ENCODE measurements around the gene PLEKHH1.
"Not testable (repeated sequence)": the region's sequence is repeated elsewhere in the genome, so short reads cannot be mapped to it uniquely, and the experiment has no call there.

PLEKHH1 gene

DNA sequence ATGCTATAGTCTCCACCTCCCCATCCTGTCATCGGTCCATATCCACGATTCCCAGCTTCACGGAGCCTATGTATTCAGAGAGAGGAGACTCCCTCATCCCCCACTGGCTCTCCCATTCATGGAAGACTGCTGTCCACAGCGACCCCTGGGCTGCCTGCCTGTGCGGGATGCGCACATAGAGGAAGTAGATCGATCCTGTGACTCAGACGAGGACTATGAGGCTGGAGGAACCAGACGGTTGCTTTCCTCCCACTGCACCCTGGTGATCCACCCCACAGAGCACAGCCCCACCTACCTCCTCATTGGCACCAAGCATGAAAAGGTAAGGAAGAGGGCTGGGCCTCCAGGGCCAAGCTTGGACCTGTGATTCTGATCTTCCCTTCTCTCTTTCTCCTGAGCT is 42.6 kb downstream of the PLEKHH1 start:
- Mint-ChIP-seq H3K27ac (no peak overlapping the region), H3K27me3 (peaks cover 7% of the 10 kb centered on the region), H3K4me1 (peaks cover 7% of the 10 kb centered on the region), H3K9me3 (no peaks in the 10 kb centered on the region), H3K4me3 (no peak overlapping the region), H3K36me3 (no peaks in the 10 kb centered on the region)
- no peak for ATAC-seq

- ATAC-seq, result no peak
Measured at GRCh38 chr14:67576216-67576955, 43.3 kb downstream of the PLEKHH1 start.

DNA sequence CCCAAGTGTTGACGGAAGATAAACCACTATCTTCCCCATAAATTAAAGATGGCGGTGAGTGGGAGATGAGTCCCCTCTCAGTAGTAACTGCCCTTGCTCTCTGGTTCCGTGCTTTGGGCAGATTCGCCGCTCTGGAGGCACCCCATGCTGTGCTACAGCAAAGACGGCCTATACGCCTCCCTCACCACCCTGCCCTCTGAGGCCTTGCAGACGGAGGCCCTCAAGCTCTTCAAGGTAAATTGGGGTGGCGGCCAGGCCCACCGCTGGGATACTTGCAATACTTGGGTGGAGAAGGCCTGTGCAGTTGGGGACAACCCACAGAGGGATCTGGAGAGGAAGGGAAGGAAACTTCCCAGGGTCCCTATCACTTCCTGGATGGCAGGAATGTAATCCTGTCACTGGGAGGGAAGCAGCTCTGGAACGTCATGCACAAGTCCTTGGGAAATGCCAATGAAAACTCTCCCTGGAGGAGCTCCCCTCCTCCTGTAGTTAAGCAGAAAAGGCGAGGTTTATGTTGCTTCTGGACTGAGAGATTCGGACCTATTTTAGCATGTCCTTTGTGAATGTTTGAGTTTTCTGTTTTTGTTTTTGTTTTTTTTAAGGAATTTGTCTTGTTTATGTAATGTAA is 44.2 kb downstream of the PLEKHH1 start:
- Mint-ChIP-seq H3K27ac (no peak overlapping the region), H3K36me3 (no peaks in the 10 kb centered on the region), H3K27me3 (peaks cover 7% of the 10 kb centered on the region), H3K9me3 (no peaks in the 10 kb centered on the region), H3K4me1 (no peaks in the 10 kb centered on the region), H3K4me3 (no peak overlapping the region)
- ATAC-seq, result no peak

More at GRCh38 chr14:67576216-67576955, 43.3 kb downstream of the PLEKHH1 start:
- Mint-ChIP-seq H3K27ac (no peak overlapping the region), H3K4me3 (no peak overlapping the region), H3K9me3 (no peaks in the 10 kb centered on the region), H3K4me1 (peaks cover 2% of the 10 kb centered on the region), H3K36me3 (no peaks in the 10 kb centered on the region), H3K27me3 (peaks cover 7% of the 10 kb centered on the region)

GRCh38 chr14:67577909-67578749 is 45.0 kb downstream of the PLEKHH1 start:
- no peak for ATAC-seq
- Mint-ChIP-seq H3K9me3 (no peaks in the 10 kb centered on the region), H3K4me3 (no peak overlapping the region), H3K27me3 (no peaks in the 10 kb centered on the region), H3K36me3 (no peaks in the 10 kb centered on the region), H3K4me1 (no peaks in the 10 kb centered on the region), H3K27ac (no peak overlapping the region)

DNA sequence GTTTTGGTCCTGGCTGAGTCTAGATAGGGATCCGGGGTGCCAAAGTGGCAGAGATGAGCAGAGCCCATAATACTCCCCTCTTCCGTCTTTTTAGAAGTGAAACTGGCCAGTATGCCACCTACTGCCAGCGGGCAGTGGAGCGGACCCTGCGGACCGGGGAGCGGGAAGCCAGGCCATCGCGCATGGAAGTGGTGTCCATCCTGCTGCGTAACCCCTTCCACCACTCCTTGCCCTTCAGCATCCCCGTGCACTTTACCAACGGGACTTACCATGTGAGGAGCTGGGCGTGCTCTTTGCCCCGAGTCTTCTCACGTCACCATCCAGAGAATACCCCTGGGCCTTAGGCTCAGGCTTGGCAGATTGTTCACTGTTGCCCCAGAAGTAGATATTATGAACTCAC is 46.0 kb downstream of the PLEKHH1 start:
- Mint-ChIP-seq H3K4me3 (no peak overlapping the region), H3K27me3 (no peaks in the 10 kb centered on the region), H3K36me3 (no peaks in the 10 kb centered on the region), H3K27ac (no peak overlapping the region), H3K4me1 (no peaks in the 10 kb centered on the region), H3K9me3 (no peaks in the 10 kb centered on the region)
- ATAC-seq, result no peak

GRCh38 chr14:67579636-67580035 is 46.5 kb downstream of the PLEKHH1 start:
- Mint-ChIP-seq H3K4me3 (no peak overlapping the region), H3K27ac (no peak overlapping the region), H3K27me3 (no peaks in the 10 kb centered on the region), H3K9me3 (no peaks in the 10 kb centered on the region), H3K36me3 (no peaks in the 10 kb centered on the region), H3K4me1 (no peaks in the 10 kb centered on the region)
- no peak for ATAC-seq

GRCh38 chr14:67580336-67581171 is 47.5 kb downstream of the PLEKHH1 start:
- no peaks in the 10 kb centered on the region for H3K4me1 Mint-ChIP-seq
- no peak overlapping the region for H3K27ac Mint-ChIP-seq
- no peak for ATAC-seq
- no peak overlapping the region for H3K4me3 Mint-ChIP-seq
- no peaks in the 10 kb centered on the region for H3K27me3 Mint-ChIP-seq
- H3K9me3 Mint-ChIP-seq, result no peaks in the 10 kb centered on the region
- no peaks in the 10 kb centered on the region for H3K36me3 Mint-ChIP-seq

DNA sequence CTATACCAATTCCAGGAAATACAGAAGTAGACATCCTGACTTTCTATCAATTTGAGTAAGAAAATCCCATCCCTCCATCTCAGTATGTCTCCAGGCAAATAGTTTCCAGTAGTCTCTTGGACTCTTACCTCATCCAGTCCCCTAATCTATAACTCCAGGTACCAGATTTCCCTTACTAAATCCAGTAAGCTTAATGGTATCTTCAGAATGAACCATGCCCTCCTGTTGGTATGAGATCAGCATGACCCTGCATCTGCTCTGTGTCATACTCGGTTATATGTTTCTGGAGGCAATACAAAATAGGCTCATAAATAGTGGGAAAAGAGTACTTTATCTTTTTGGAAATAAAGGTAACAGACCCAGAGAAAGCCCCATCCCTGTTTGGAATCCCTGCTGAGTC is 48.6 kb downstream of the PLEKHH1 start:
- no peak overlapping the region for H3K4me3 Mint-ChIP-seq
- H3K4me1 Mint-ChIP-seq, result peaks cover 7% of the 10 kb centered on the region
- peaks cover 5% of the 10 kb centered on the region for H3K36me3 Mint-ChIP-seq
- no peaks in the 10 kb centered on the region for H3K27me3 Mint-ChIP-seq
- H3K27ac Mint-ChIP-seq, result no peak overlapping the region
- ATAC-seq, result no peak
- no peaks in the 10 kb centered on the region for H3K9me3 Mint-ChIP-seq

- H3K27me3 Mint-ChIP-seq, result no peaks in the 10 kb centered on the region
- H3K36me3 Mint-ChIP-seq, result peaks cover 5% of the 10 kb centered on the region
- no peak overlapping the region for H3K27ac Mint-ChIP-seq
- ATAC-seq, result no peak
- no peak overlapping the region for H3K4me3 Mint-ChIP-seq
- no peaks in the 10 kb centered on the region for H3K9me3 Mint-ChIP-seq
- peaks cover 11% of the 10 kb centered on the region for H3K4me1 Mint-ChIP-seq
Measured at GRCh38 chr14:67582061-67582460, 49.0 kb downstream of the PLEKHH1 start.

DNA sequence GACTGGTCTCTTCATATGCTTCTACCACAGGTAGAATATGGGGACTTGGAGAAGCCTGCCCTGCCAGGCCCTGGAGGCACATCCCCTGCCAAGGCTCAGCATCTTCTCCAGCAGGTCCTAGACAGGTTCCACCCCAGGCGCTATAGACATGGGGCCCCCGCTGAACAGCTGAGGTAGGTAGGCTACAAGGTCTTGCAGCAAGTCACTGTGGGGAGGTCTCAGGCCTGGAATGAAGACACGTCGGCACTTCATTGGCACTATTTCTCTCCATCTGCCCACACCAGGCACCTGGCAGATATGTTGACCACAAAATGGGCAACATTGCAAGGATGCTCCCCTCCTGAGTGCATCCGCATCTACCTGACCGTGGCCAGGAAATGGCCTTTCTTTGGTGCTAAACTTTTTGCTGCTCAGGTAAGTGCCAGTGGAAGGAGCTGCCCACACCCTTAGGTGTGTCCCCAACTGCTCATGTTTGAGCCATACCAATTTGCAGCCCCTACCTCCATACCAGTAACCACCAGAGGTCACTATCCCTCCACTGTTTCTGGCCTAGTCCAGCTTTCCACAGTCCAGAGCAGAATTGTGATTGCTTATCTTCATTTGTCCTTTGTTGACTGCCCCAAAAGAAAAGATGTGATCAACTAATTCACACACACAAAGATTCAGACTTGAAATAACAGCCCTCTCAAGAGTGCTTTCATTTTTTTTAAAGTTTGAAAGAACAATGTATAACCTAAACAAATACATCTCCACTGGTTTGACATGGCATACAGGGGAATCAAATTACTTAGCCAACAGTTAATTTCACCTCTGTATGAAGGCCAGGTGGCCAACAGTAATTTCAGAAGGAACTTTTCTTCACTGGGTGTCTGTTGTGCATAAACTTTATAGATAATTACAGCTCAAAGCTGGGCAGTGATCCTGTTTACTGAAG is 50.9 kb downstream of the PLEKHH1 start:
- ATAC-seq, result peak; percentile 69
- H3K36me3 Mint-ChIP-seq, result peaks cover 15% of the 10 kb centered on the region
- H3K9me3 Mint-ChIP-seq, result no peaks in the 10 kb centered on the region
- H3K27me3 Mint-ChIP-seq, result no peaks in the 10 kb centered on the region
- H3K4me1 Mint-ChIP-seq, result peaks cover 13% of the 10 kb centered on the region
- no peak overlapping the region for H3K27ac Mint-ChIP-seq
- no peak overlapping the region for H3K4me3 Mint-ChIP-seq

DNA sequence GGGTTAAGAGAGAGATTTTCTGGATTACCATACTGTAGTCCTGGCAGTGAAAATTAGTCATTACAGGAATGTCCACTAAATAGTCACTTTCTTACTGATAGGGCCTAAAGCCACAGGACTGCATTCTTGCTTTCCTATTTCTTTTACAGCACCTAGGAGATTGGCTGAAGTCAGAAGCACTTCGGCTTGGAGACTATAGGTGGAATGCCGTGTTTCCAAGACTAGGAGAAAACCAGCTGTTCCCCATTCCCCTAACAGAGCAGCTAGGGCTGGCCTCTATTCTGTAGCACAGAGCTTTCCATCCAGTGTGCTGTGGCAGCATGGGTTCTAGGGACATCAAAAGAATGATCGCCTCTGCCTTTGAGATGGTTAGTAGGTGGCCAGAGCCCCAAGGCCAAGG is 51.9 kb downstream of the PLEKHH1 start:
- H3K4me1 Mint-ChIP-seq, result peaks cover 13% of the 10 kb centered on the region
- no peak overlapping the region for H3K4me3 Mint-ChIP-seq
- H3K27ac Mint-ChIP-seq, result no peak overlapping the region
- no peak for ATAC-seq
- no peaks in the 10 kb centered on the region for H3K9me3 Mint-ChIP-seq
- H3K27me3 Mint-ChIP-seq, result no peaks in the 10 kb centered on the region
- H3K36me3 Mint-ChIP-seq, result peaks cover 15% of the 10 kb centered on the region

DNA sequence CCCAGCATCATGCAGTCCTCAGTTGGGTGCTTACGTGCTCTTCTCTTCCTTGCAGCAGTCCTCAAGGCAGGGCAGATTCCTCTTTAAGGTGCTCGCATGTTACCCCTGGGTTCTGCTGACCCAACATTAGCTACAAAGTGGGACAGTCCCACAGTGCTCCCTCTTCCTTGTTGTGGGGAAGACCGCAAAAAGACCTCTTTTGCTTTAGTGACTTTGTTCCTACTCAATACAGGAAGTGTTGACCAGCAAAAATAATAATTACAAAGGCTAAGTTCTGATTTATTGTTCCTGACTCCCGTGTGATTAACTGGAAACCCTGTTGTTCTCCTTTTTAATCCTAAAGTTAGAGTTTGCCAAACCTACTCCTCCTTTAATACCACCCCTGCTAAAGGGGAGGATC is 53.3 kb downstream of the PLEKHH1 start:
- Mint-ChIP-seq H3K27ac (peak overlapping the region; percentile 73), H3K36me3 (peaks cover 15% of the 10 kb centered on the region), H3K4me3 (no peak overlapping the region), H3K9me3 (no peaks in the 10 kb centered on the region), H3K4me1 (peaks cover 13% of the 10 kb centered on the region), H3K27me3 (no peaks in the 10 kb centered on the region)
- peak; percentile 27 for ATAC-seq

DNA sequence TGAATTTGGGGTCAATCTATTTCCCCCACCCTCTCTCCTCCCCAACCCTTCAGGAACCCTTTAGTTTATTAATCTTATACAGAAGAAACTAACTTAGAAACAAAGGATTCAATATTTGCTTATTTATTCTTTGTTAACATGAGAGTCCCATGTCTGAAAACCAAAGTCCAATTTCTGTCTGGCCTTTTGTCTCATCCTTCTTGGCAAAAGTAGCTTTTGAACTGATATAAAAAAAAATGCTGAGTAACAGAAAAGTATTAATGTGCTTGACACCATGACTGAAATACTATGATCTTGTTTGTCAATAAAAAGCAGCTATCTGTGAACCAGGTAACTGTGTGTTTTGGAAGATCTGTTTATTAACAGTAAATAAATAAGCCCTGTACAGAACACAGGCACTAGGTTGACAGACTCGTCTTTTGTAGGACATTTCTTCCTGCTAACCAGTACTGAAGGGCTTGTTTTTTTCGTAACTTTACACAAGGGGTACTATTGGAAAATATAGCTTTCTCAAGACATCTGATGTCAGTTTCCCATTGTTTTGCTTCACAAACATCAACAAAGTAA is 56.2 kb downstream of the PLEKHH1 start:
- no peaks in the 10 kb centered on the region for H3K9me3 Mint-ChIP-seq
- no peak overlapping the region for H3K4me3 Mint-ChIP-seq
- H3K4me1 Mint-ChIP-seq, result peaks cover 13% of the 10 kb centered on the region
- H3K27me3 Mint-ChIP-seq, result no peaks in the 10 kb centered on the region
- H3K36me3 Mint-ChIP-seq, result peaks cover 28% of the 10 kb centered on the region
- H3K27ac Mint-ChIP-seq, result no peak overlapping the region
- no peak for ATAC-seq

- H3K4me3 Mint-ChIP-seq, ATAC-seq, H3K27ac Mint-ChIP-seq, H3K9me3 Mint-ChIP-seq, H3K27me3 Mint-ChIP-seq: not testable (repeated sequence)
- H3K4me1 Mint-ChIP-seq, result peaks cover 17% of the 10 kb centered on the region
- H3K36me3 Mint-ChIP-seq, result peaks cover 18% of the 10 kb centered on the region
Measured at GRCh38 chr14:67593650-67594049, 60.6 kb downstream of the PLEKHH1 start.
